GM23248 (cell line): Measurements from ENCODE around the gene MTMR2.

Experiments
- EZH2 ChIP-seq: fragments of 200-600 bp; sonication (generic); IDR thresholded peaks from 2 replicates; pipeline ENCODE4 v1.6.1; 2018; ENCODE audit warnings: antibody characterized with exemption, mild to moderate bottlenecking; ENCODE audit not compliant: insufficient read depth, poor library complexity, severe bottlenecking
- EZH2phosphoT487 ChIP-seq: fragments of 200-600 bp; sonication (generic); IDR thresholded peaks from 2 replicates; pipeline ENCODE4 v1.6.1; 2018; ENCODE audit warnings: antibody characterized with exemption, moderate library complexity, mild to moderate bottlenecking, low read depth; ENCODE audit not compliant: insufficient read depth

- TF ChIP-seq EZH2 (no peak), EZH2phosphoT487 (no peak)
Measured at GRCh38 chr11:95792200-95792599, 131.7 kb downstream of the MTMR2 start.
